K562 (cell line): ENCODE data around the gene HCAR3. TPM values are rescaled to one million over a fixed set of nuclear protein-coding genes. Genes with fewer than 3 reads are reported as not detected.

Source experiments
- ATAC-seq: fragments of 200-7000 bp; cut with Tn5 transposase; 3 replicates; pipeline ENCODE4 v1.9.1; 2020; ENCODE audit warnings: moderate library complexity
- BruUV-seq: library from RNA; stranded (reverse); fragments of 400-500 nt; replicated peaks from 2 replicates; lab custom pipeline; 2021; lab: Mats Ljungman, UMichigan
- CTCF ChIA-PET: fragments of 300-600 bp; formaldehyde crosslinking; extraction: SDS; loops from one replicate; lab custom pipeline; 2021; ENCODE audit warnings: low intra/inter-chr PET ratio; lab: Yijun Ruan, JAX
- POLR2A ChIA-PET: fragments of 300-600, 350-650 bp; sonication (Branson Sonifier 250); formaldehyde crosslinking; extraction: SDS; loops from one replicate; lab custom pipeline; 2021; ENCODE audit warnings: antibody characterized with exemption, inconsistent platforms; lab: Yijun Ruan, JAX
- DNase-seq, 4 experiments: peaks; one replicate each; pipeline versions ENCODE4 v3.0.0 to v3.0.0-alpha.2; 2011 to 2018; ENCODE audit warnings: low spot score in 3 of 4, mixed read lengths in 3 of 4; ENCODE audit errors: extremely low read depth in 1 of 4
- FAIRE-seq: peaks from 2 replicates; lab custom pipeline; 2011; peaks lifted over from hg19 to GRCh38; lab: Jason Lieb, UNC
- H2AFZ ChIP-seq: 2 replicates; pipeline ENCODE4 v1.6.0; 2011; ENCODE audit warnings: low read depth, low read length, control low read depth, inconsistent platforms
- H3K27ac ChIP-seq: fragments of 200-600 bp; 3 replicates; pipeline ENCODE4 v1.8.0; 2011; ENCODE audit warnings: low read depth, mild to moderate bottlenecking, control low read depth, inconsistent platforms, low read length, moderate library complexity, mixed read lengths; ENCODE audit errors: extremely low read depth
- H3K27me3 ChIP-seq, 2 experiments: fragments of 300-600 bp in 1 of 2; 2 replicates in 1 of 2; 3 replicates in 1 of 2; pipeline versions ENCODE4 v1.6.0 to v1.8.0; 2011; ENCODE audit warnings: inconsistent platforms in 2 of 2, low read length in 2 of 2, mild to moderate bottlenecking in 1 of 2, mixed read lengths in 1 of 2, moderate library complexity in 1 of 2; ENCODE audit not compliant: control insufficient read depth in 2 of 2, insufficient read depth in 2 of 2
- H3K36me3 ChIP-seq: fragments of 300-600 bp; 3 replicates; pipeline ENCODE4 v1.8.0; 2011; ENCODE audit warnings: mild to moderate bottlenecking, low read length, inconsistent platforms; ENCODE audit not compliant: control insufficient read depth, insufficient read depth
- H3K4me1 ChIP-seq, 2 experiments: fragments of 200-600 bp in 1 of 2; replicated peaks in 1 of 2; 2 replicates in 1 of 2; 3 replicates in 1 of 2; pipeline versions ENCODE4 v1.5.1 to v1.8.0; 2011; ENCODE audit warnings: inconsistent platforms in 2 of 2, low read length in 2 of 2, mild to moderate bottlenecking in 1 of 2, mixed read lengths in 1 of 2, moderate library complexity in 1 of 2; ENCODE audit not compliant: control insufficient read depth in 2 of 2, insufficient read depth in 2 of 2
- H3K4me2 ChIP-seq: 2 replicates; pipeline ENCODE4 v1.6.1; 2011; ENCODE audit warnings: low read length, control low read depth, inconsistent platforms, mixed read lengths; ENCODE audit not compliant: insufficient read depth
- H3K4me3 ChIP-seq: fragments of 200-600 bp; sonication (generic), shearing (Covaris generic); 2 replicates; pipeline ENCODE4 v1.5.1; 2016; ENCODE audit warnings: control low read depth, inconsistent platforms
- H3K79me2 ChIP-seq: fragments of 200-600 bp; 3 replicates; pipeline ENCODE4 v1.8.0; 2011; ENCODE audit warnings: low read length, inconsistent platforms; ENCODE audit not compliant: control insufficient read depth, insufficient read depth
- H3K9ac ChIP-seq, 2 experiments: 2 replicates each; pipeline versions ENCODE4 v1.6.0 to v1.6.1; 2011; ENCODE audit warnings: low read depth in 2 of 2, low read length in 2 of 2, control low read depth in 1 of 2, inconsistent platforms in 1 of 2, mild to moderate bottlenecking in 1 of 2, mixed read lengths in 1 of 2; ENCODE audit not compliant: insufficient read depth in 1 of 2
- H3K9me1 ChIP-seq: one replicate; pipeline ENCODE4 v1.6.0; 2011; ENCODE audit warnings: inconsistent platforms, mild to moderate bottlenecking, low read length, moderate library complexity; ENCODE audit not compliant: control insufficient read depth, insufficient read depth
- H3K9me3 ChIP-seq: replicated peaks from 2 replicates; pipeline ENCODE4 v1.5.1; 2011; ENCODE audit warnings: low read depth, low read length, inconsistent platforms; ENCODE audit not compliant: control insufficient read depth, insufficient read depth
- H4K20me1 ChIP-seq: replicated peaks from 2 replicates; pipeline ENCODE4 v1.6.1; 2011; ENCODE audit warnings: low read length, inconsistent platforms, mixed read lengths; ENCODE audit not compliant: control insufficient read depth, insufficient read depth
- DACH1 ChIP-seq: fragments of 450-650 bp; IDR thresholded peaks from 2 replicates; pipeline ENCODE4 v1.6.1; 2018; ENCODE audit not compliant: partially characterized antibody
- EZH2 ChIP-seq: IDR thresholded peaks from 2 replicates; pipeline ENCODE4 v1.6.1; 2012; ENCODE audit warnings: low read depth, mild to moderate bottlenecking, inconsistent platforms, low read length, borderline replicate concordance
- FOXM1 ChIP-seq, 2 experiments: fragments of 450-650 bp in 1 of 2; sonication (generic) in 1 of 2; formaldehyde crosslinking in 1 of 2; IDR thresholded peaks; 2 replicates each; pipeline versions ENCODE4 v1.6.1 to v1.9.0; 2017 to 2022; ENCODE audit warnings: low read depth in 2 of 2, mild to moderate bottlenecking in 2 of 2, missing genetic modification reagents in 1 of 2, moderate library complexity in 1 of 2
- MTA3 ChIP-seq: fragments of 450-650 bp; formaldehyde crosslinking; IDR thresholded peaks from 2 replicates; pipeline ENCODE4 v1.6.1; 2017; ENCODE audit warnings: mild to moderate bottlenecking, borderline replicate concordance
- NCOA2 ChIP-seq, 2 experiments: fragments of 450-650 bp; IDR thresholded peaks; 2 replicates each; pipeline ENCODE4 v1.6.1; 2018; ENCODE audit warnings: mild to moderate bottlenecking in 2 of 2, moderate library complexity in 1 of 2; ENCODE audit not compliant: partially characterized antibody in 2 of 2
- NCOA6 ChIP-seq: fragments of 450-650 bp; IDR thresholded peaks from 2 replicates; pipeline ENCODE4 v1.6.1; 2017; ENCODE audit warnings: mild to moderate bottlenecking
- PTTG1 ChIP-seq: fragments of 450-650 bp; IDR thresholded peaks from 2 replicates; pipeline ENCODE4 v1.6.1; 2016; ENCODE audit warnings: low read depth, mild to moderate bottlenecking, missing genetic modification characterization, missing compliant biosample characterization
- RAD21 ChIP-seq, 2 experiments: fragments of 250-450 bp in 1 of 2; fragments of 450-650 bp in 1 of 2; sonication (Bioruptor Pico) in 1 of 2; formaldehyde crosslinking in 1 of 2; IDR thresholded peaks in 1 of 2; conservative IDR thresholded peaks in 1 of 2; 2 replicates each; pipeline versions ENCODE4 v1.4.0 to v1.8.0; 2020 to 2022; ENCODE audit warnings: mild to moderate bottlenecking in 2 of 2, moderate library complexity in 1 of 2
- SRSF7 ChIP-seq: fragments of 200-400 bp; formaldehyde crosslinking; optimal IDR thresholded peaks from 2 replicates; pipeline ENCODE3; 2017; ENCODE audit warnings: mild to moderate bottlenecking, low read depth, low read length
- TAF9B ChIP-seq: fragments of 450-650 bp; IDR thresholded peaks from 2 replicates; pipeline ENCODE4 v1.6.1; 2018; ENCODE audit warnings: mild to moderate bottlenecking; ENCODE audit not compliant: partially characterized antibody
- ZNF24 ChIP-seq: fragments of 450-650 bp; IDR thresholded peaks from 2 replicates; pipeline ENCODE4 v1.6.1; 2016
- ZNF444 ChIP-seq: fragments of 250-450 bp; sonication (Bioruptor Pico); IDR thresholded peaks from 2 replicates; pipeline ENCODE4 v1.4.0; 2020; ENCODE audit warnings: mild to moderate bottlenecking, moderate library complexity
- WGBS: fragments of 100-300 bp; shearing (Covaris generic); methylation state at CpG from one replicate; pipeline ENCODE4 v1.1.6; 2016; ENCODE audit warnings: low coverage, mixed read lengths; ENCODE audit not compliant: insufficient coverage; ENCODE audit errors: missing lambda C conversion rate; 5-methylcytosine and 5-hydroxymethylcytosine counted together
- in situ Hi-C: fragments of 300-500 bp; cut with MboI; formaldehyde crosslinking; loops from 4 replicates; pipeline ENCODE4 v1.15.0; 2018; ENCODE audit warnings: inconsistent platforms, mixed read lengths
- intact Hi-C: fragments of 100-400 bp; cut with micrococcal nuclease; formaldehyde crosslinking; loops from 2 replicates; pipeline ENCODE4 v1.14.2; 2022
- polyA plus RNA-seq, 8 experiments: library from polyadenylated mRNA; depleted of rRNA in 4 of 8; stranded (reverse) in 5 of 8; unstranded in 3 of 8; fragments of >200 nt; fragmentation: Nextera tagmentation in 2 of 8; fragmentation: Illumina TruSeq in 1 of 8; extraction: Ambion mirVana in 2 of 8; extraction: Trizol in 1 of 8; gene quantifications; 2 replicates each; pipeline versions ENCODE4 v1.2.1 to v1.2.3, GENCODE V29; 2011 to 2014; ENCODE audit warnings: inconsistent platforms in 1 of 8, missing spikeins in 1 of 8
- total RNA-seq, 7 experiments: library from RNA; depleted of rRNA in 6 of 7; stranded (reverse); fragments of >200 nt in 6 of 7; fragmentation: Illumina TruSeq in 2 of 7; extraction: Trizol in 2 of 7; gene quantifications; 2 replicates each; pipeline versions ENCODE4 v1.2.1 to v1.2.3, GENCODE V29; 2011 to 2021; ENCODE audit warnings: low replicate concordance in 1 of 7
- TF ChIP-seq, protein P1 (sequence below), 3 experiments: fragments of 200-800 bp in 1 of 3; fragments of 250-450 bp in 1 of 3; fragments of 450-650 bp in 1 of 3; sonication (Bioruptor Pico) in 1 of 3; sonication (Bioruptor generic) in 1 of 3; formaldehyde crosslinking in 1 of 3; IDR thresholded peaks; 2 replicates each; pipeline versions ENCODE4 v1.6.1 to v1.8.0; 2016 to 2022; ENCODE audit warnings: mild to moderate bottlenecking in 2 of 3, missing genetic modification characterization in 2 of 3, missing compliant biosample characterization in 1 of 3, moderate library complexity in 1 of 3
- TF ChIP-seq, protein P2 (sequence below): fragments of 250-450 bp; sonication (Bioruptor Pico); IDR thresholded peaks from 2 replicates; pipeline ENCODE4 v1.5.0; 2021
- TF ChIP-seq, protein P3 (sequence below): fragments of 200-800 bp; sonication (Bioruptor generic); IDR thresholded peaks from 2 replicates; pipeline ENCODE4 v1.6.1; 2017; ENCODE audit warnings: missing genetic modification characterization, missing compliant biosample characterization

Gene HCAR3
- total and polyA plus RNA-seq, 9 of the 15 experiments (the other 6 are each of a cell fraction or from before 2014, with no cell fraction given) = not detected

DNA sequence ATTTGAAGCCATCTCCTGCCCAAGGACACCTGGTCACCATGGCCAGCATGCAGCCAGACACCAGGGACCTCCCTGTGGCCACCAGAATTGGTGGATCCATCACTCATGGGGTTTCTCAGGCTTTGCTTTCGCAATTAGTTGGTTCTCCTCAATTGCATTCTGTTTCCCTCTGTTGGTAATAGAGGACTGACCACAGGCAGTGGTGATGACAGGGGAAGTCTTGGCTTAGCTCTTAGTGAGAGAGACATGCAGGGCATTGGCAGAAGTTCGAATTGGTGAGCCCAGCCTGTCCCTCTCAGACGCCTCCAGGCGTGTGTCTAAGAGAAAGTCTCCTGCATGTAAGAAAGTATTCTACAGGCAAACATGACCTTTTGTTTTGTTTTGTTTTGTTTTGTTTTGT lies 34.8 kb downstream of the HCAR3 start:
- 0 out of 4 replicates have a peak overlapping the region, but pooled peaks of 1 of the 2 experiments have one; percentile 43 for H3K9ac ChIP-seq
- H3K4me3 ChIP-seq = no peak overlapping the region
- ATAC-seq (peak; percentile 47), FAIRE-seq (no peak), DNase-seq (no peak)
- H3K36me3 ChIP-seq = no peaks in the 10 kb centered on the region
- H3K4me2 ChIP-seq = no peak overlapping the region
- no peaks in the 10 kb centered on the region for H3K9me1 ChIP-seq
- H3K4me1 ChIP-seq = peaks cover 0 to 4% of the 10 kb centered on the region in 2 experiments; a peak in 2 of 5 replicates
- no peaks in the 10 kb centered on the region for H3K79me2 ChIP-seq
- ChIA-PET CTCF (no interaction called here), POLR2A (no interaction called here)
- in situ Hi-C loops = no loop called here
- H4K20me1 ChIP-seq = no peaks in the 10 kb centered on the region
- H2AFZ ChIP-seq = no peak overlapping the region
- H3K9me3 ChIP-seq = no peaks in the 10 kb centered on the region
- intact Hi-C loops = no loop called here
- H3K27ac ChIP-seq = no peak overlapping the region
- H3K27me3 ChIP-seq = peaks cover 8 to 14% of the 10 kb centered on the region in 2 experiments; a peak in 4 of 5 replicates
- 16% methylated on average over 4 of the region's 4 CpGs for WGBS
- BruUV-seq = no TSS peak
- TF ChIP-seq, protein P1, sequence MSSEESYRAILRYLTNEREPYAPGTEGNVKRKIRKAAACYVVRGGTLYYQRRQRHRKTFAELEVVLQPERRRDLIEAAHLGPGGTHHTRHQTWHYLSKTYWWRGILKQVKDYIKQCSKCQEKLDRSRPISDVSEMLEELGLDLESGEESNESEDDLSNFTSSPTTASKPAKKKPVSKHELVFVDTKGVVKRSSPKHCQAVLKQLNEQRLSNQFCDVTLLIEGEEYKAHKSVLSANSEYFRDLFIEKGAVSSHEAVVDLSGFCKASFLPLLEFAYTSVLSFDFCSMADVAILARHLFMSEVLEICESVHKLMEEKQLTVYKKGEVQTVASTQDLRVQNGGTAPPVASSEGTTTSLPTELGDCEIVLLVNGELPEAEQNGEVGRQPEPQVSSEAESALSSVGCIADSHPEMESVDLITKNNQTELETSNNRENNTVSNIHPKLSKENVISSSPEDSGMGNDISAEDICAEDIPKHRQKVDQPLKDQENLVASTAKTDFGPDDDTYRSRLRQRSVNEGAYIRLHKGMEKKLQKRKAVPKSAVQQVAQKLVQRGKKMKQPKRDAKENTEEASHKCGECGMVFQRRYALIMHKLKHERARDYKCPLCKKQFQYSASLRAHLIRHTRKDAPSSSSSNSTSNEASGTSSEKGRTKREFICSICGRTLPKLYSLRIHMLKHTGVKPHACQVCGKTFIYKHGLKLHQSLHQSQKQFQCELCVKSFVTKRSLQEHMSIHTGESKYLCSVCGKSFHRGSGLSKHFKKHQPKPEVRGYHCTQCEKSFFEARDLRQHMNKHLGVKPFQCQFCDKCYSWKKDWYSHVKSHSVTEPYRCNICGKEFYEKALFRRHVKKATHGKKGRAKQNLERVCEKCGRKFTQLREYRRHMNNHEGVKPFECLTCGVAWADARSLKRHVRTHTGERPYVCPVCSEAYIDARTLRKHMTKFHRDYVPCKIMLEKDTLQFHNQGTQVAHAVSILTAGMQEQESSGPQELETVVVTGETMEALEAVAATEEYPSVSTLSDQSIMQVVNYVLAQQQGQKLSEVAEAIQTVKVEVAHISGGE (CRISPR knock-in tag; IDR thresholded peaks at IDR 0.05) = no peak
- TF ChIP-seq, protein P2, sequence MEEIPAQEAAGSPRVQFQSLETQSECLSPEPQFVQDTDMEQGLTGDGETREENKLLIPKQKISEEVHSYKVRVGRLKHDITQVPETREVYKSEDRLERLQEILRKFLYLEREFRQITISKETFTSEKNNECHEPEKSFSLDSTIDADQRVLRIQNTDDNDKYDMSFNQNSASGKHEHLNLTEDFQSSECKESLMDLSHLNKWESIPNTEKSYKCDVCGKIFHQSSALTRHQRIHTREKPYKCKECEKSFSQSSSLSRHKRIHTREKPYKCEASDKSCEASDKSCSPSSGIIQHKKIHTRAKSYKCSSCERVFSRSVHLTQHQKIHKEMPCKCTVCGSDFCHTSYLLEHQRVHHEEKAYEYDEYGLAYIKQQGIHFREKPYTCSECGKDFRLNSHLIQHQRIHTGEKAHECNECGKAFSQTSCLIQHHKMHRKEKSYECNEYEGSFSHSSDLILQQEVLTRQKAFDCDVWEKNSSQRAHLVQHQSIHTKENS (CRISPR knock-in tag) = no peak
- TF ChIP-seq FOXM1 (IDR thresholded peaks at IDR 0.05; ENCODE audit: low read depth) = no peak
- no peak for TF ChIP-seq FOXM1 (CRISPR knock-in tag; IDR thresholded peaks at IDR 0.05; ENCODE audit: low read depth)
- no peak for TF ChIP-seq ZNF24
- TF ChIP-seq PTTG1 (tag) = no peak
- no peak for TF ChIP-seq RAD21 (CRISPR knock-in tag; conservative IDR thresholded peaks at IDR 0.05 in 1 of 2, IDR thresholded peaks at IDR 0.05 in 1 of 2)
- TF ChIP-seq, protein P3, sequence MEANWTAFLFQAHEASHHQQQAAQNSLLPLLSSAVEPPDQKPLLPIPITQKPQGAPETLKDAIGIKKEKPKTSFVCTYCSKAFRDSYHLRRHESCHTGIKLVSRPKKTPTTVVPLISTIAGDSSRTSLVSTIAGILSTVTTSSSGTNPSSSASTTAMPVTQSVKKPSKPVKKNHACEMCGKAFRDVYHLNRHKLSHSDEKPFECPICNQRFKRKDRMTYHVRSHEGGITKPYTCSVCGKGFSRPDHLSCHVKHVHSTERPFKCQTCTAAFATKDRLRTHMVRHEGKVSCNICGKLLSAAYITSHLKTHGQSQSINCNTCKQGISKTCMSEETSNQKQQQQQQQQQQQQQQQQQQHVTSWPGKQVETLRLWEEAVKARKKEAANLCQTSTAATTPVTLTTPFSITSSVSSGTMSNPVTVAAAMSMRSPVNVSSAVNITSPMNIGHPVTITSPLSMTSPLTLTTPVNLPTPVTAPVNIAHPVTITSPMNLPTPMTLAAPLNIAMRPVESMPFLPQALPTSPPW (CRISPR knock-in tag) = no peak
- no peak for TF ChIP-seq EZH2
- no peak for TF ChIP-seq NCOA2 (IDR thresholded peaks at IDR 0.05; ENCODE audit: partially characterized antibody in 2 of 2)
- TF ChIP-seq DACH1 = no peak
- no peak for TF ChIP-seq SRSF7
- no peak for TF ChIP-seq TAF9B
- TF ChIP-seq MTA3 = no peak
- TF ChIP-seq ZNF444 (CRISPR knock-in tag) = no peak
- TF ChIP-seq NCOA6 = no peak
